Measurements from ENCODE around the gene B3GNT7.
A peak's percentile ranks its signal among the peaks of the same experiment; 100 is the strongest.

B3GNT7 gene

GRCh38 chr2:231412618-231412963 is 17.1 kb downstream of the B3GNT7 start:
- TF ChIP-seq, protein P1, sequence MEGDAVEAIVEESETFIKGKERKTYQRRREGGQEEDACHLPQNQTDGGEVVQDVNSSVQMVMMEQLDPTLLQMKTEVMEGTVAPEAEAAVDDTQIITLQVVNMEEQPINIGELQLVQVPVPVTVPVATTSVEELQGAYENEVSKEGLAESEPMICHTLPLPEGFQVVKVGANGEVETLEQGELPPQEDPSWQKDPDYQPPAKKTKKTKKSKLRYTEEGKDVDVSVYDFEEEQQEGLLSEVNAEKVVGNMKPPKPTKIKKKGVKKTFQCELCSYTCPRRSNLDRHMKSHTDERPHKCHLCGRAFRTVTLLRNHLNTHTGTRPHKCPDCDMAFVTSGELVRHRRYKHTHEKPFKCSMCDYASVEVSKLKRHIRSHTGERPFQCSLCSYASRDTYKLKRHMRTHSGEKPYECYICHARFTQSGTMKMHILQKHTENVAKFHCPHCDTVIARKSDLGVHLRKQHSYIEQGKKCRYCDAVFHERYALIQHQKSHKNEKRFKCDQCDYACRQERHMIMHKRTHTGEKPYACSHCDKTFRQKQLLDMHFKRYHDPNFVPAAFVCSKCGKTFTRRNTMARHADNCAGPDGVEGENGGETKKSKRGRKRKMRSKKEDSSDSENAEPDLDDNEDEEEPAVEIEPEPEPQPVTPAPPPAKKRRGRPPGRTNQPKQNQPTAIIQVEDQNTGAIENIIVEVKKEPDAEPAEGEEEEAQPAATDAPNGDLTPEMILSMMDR (IDR thresholded peaks at IDR 0.05; ENCODE audit: borderline replicate concordance, insufficient read depth, low read depth, low read length) = no peak

GRCh38 chr2:231413456-231413855 is 17.9 kb downstream of the B3GNT7 start:
- TF ChIP-seq, protein P1 (IDR thresholded peaks at IDR 0.05; ENCODE audit: borderline replicate concordance, insufficient read depth, low read depth, low read length) = no peak
- no peak overlapping the region for H3K4me3 ChIP-seq (ENCODE audit: low read depth, low read length)

More at GRCh38 chr2:231412618-231412963, 17.1 kb downstream of the B3GNT7 start:
- peak overlapping the region; percentile 17 for H3K4me3 ChIP-seq (ENCODE audit: low read depth, low read length)

DNA sequence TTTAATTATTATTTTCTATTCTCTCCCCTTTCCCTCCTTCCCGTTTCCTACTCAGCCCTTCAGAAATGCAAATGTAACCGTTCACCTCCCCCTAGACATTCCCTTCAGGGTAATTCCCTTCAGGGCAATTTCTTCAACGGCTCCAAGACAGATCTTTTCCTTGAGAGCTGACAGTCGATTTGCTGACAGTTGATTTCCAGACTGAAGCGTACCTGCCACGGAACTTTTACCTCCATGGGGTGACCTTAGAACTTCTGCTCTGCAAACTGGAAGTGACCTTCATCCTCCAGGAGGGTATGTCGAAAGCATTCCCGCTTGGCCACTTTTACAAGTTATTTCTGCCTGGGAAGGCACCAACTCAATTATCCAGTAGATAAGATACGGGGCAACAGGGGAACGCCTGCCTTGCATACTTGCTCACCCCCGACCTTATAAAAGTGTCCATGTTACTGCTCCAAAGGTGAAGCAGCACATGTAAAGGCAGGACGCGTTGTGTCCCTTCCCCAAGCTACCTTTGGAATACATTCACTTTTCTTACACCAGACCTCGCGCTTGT is 18.5 kb downstream of the B3GNT7 start:
- TF ChIP-seq, protein P1 (IDR thresholded peaks at IDR 0.05; ENCODE audit: borderline replicate concordance, insufficient read depth, low read depth, low read length) = no peak
- no peak overlapping the region for H3K4me3 ChIP-seq (ENCODE audit: low read depth, low read length)

DNA sequence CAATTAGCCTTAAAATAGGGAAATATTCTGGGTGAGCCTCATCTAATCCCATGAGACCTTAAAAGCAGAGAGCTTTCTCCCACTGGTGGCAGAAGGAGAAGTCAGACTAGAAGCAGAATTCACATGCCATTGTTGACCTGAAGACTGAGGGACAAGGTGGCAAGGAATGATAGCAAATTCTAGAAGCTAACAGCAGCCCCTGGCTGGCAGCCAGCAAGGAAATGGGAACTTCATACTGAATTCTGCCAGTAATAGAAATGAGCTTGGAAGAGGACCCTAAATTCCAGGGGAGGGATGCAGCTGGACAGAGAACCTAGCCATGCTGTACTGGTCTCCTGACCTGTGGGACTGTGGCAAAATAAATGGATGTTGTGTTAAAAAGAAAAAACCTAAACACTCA is 19.5 kb downstream of the B3GNT7 start:
- H3K4me3 ChIP-seq (ENCODE audit: low read depth, low read length) = no peak overlapping the region
- TF ChIP-seq, protein P1 (IDR thresholded peaks at IDR 0.05; ENCODE audit: borderline replicate concordance, insufficient read depth, low read depth, low read length) = no peak

GRCh38 chr2:231418820-231419640 is 23.5 kb downstream of the B3GNT7 start:
- no peak overlapping the region for H3K4me3 ChIP-seq (ENCODE audit: low read depth, low read length)
- TF ChIP-seq, protein P1 (IDR thresholded peaks at IDR 0.05; ENCODE audit: borderline replicate concordance, insufficient read depth, low read depth, low read length) = no peak

- TF ChIP-seq, protein P1 (IDR thresholded peaks at IDR 0.05; ENCODE audit: borderline replicate concordance, insufficient read depth, low read depth, low read length) = no peak
- no peak overlapping the region for H3K4me3 ChIP-seq (ENCODE audit: low read depth, low read length)
These were observed 25.6 kb downstream of the B3GNT7 start for GRCh38 chr2:231421051-231421580.

- no peak overlapping the region for H3K4me3 ChIP-seq (ENCODE audit: low read depth, low read length)
- TF ChIP-seq, protein P1 (IDR thresholded peaks at IDR 0.05; ENCODE audit: borderline replicate concordance, insufficient read depth, low read depth, low read length) = no peak
These were observed 26.5 kb downstream of the B3GNT7 start for GRCh38 chr2:231422056-231422455.

Measured in GM12875 (cell line).